Ovary (tissue), 3 donors: ENCODE measurements around the gene TBX4.

Experiments used
- CTCF ChIP-seq, 3 donors: fragments of 450-650 bp in 2 of 3; fragments of 200-600 bp in 1 of 3; IDR thresholded peaks; one replicate each; pipeline versions ENCODE4 v1.5.1 to v1.8.0; 2016 to 2022; ENCODE audit warnings: antibody characterized with exemption in 3 of 3, mild to moderate bottlenecking in 1 of 3
- EP300 ChIP-seq: sonication (generic); formaldehyde crosslinking; IDR thresholded peaks from one replicate; pipeline ENCODE4 v1.6.1; 2017; ENCODE audit warnings: antibody characterized with exemption
- POLR2A ChIP-seq: fragments of 450-650 bp; IDR thresholded peaks from one replicate; pipeline ENCODE4 v1.6.1; 2017; ENCODE audit warnings: antibody characterized with exemption, mild to moderate bottlenecking, moderate library complexity
- donor health status: DM: no; HTN: no; CAD: no.

- TF ChIP-seq CTCF (IDR thresholded peaks at IDR 0.05) (no peak), POLR2A (no peak), EP300 (no peak)
Measured at GRCh38 chr17:61485067-61485775, 33.0 kb downstream of the TBX4 start.
